Nephron (organoid): ENCODE measurements around the gene KIAA0232.

Source experiments
- H3K27ac Mint-ChIP-seq, 3 experiments: 2 replicates each; pipeline ENCODE4 v1.8.0; 2020; ENCODE audit warnings: mixed read lengths in 3 of 3, mild to moderate bottlenecking in 2 of 3, moderate library complexity in 1 of 3
- H3K27me3 Mint-ChIP-seq: 2 replicates; pipeline ENCODE4 v1.8.0; 2021; ENCODE audit warnings: low read depth, mild to moderate bottlenecking, moderate library complexity, mixed read lengths
- H3K36me3 Mint-ChIP-seq: 2 replicates; pipeline ENCODE4 v1.8.0; 2020; ENCODE audit warnings: low read depth, mixed read lengths
- H3K4me1 Mint-ChIP-seq: 2 replicates; pipeline ENCODE4 v1.8.0; 2020; ENCODE audit warnings: mixed read lengths
- H3K4me3 Mint-ChIP-seq, 3 experiments: 2 replicates each; pipeline ENCODE4 v1.8.0; 2020; ENCODE audit warnings: mild to moderate bottlenecking in 3 of 3, mixed read lengths in 3 of 3, moderate library complexity in 2 of 3
- H3K9me3 Mint-ChIP-seq: 2 replicates; pipeline ENCODE4 v1.8.0; 2020; ENCODE audit warnings: mixed read lengths
- CTCF ChIP-seq, 3 experiments: fragments of 200-600 bp; sonication (generic); IDR thresholded peaks; one replicate each; pipeline ENCODE4 v1.5.0; 2021; ENCODE audit warnings: antibody characterized with exemption in 3 of 3; ENCODE audit not compliant: unreplicated experiment in 3 of 3

Gene KIAA0232

GRCh38 chr4:6803246-6803645 is 20.7 kb downstream of the KIAA0232 start:
- no peaks in the 10 kb centered on the region for H3K27me3 Mint-ChIP-seq
- H3K27ac Mint-ChIP-seq: no peak overlapping the region
- H3K4me1 Mint-ChIP-seq: no peaks in the 10 kb centered on the region
- no peak for TF ChIP-seq CTCF (IDR thresholded peaks at IDR 0.05; ENCODE audit: unreplicated experiment in 3 of 3)
- no peak overlapping the region for H3K4me3 Mint-ChIP-seq
- H3K36me3 Mint-ChIP-seq: peaks cover 13% of the 10 kb centered on the region
- no peaks in the 10 kb centered on the region for H3K9me3 Mint-ChIP-seq

- Mint-ChIP-seq H3K27me3 (no peaks in the 10 kb centered on the region), H3K36me3 (peaks cover 18% of the 10 kb centered on the region), H3K9me3 (no peaks in the 10 kb centered on the region), H3K27ac (no peak overlapping the region), H3K4me1 (no peaks in the 10 kb centered on the region), H3K4me3 (no peak overlapping the region)
- no peak for TF ChIP-seq CTCF (IDR thresholded peaks at IDR 0.05; ENCODE audit: unreplicated experiment in 3 of 3)
Measured at GRCh38 chr4:6804082-6804752, 21.7 kb downstream of the KIAA0232 start.

- H3K27me3 Mint-ChIP-seq: no peaks in the 10 kb centered on the region
- no peaks in the 10 kb centered on the region for H3K4me1 Mint-ChIP-seq
- no peak for TF ChIP-seq CTCF (IDR thresholded peaks at IDR 0.05; ENCODE audit: unreplicated experiment in 3 of 3)
- H3K27ac Mint-ChIP-seq: no peak overlapping the region
- peaks cover 39% of the 10 kb centered on the region for H3K36me3 Mint-ChIP-seq
- H3K9me3 Mint-ChIP-seq: no peaks in the 10 kb centered on the region
- no peak overlapping the region for H3K4me3 Mint-ChIP-seq
Measured at GRCh38 chr4:6806924-6807626, 24.5 kb downstream of the KIAA0232 start.

GRCh38 chr4:6808259-6808658 is 25.7 kb downstream of the KIAA0232 start:
- H3K9me3 Mint-ChIP-seq: no peaks in the 10 kb centered on the region
- no peak overlapping the region for H3K4me3 Mint-ChIP-seq
- H3K27ac Mint-ChIP-seq: no peak overlapping the region
- H3K27me3 Mint-ChIP-seq: no peaks in the 10 kb centered on the region
- no peaks in the 10 kb centered on the region for H3K4me1 Mint-ChIP-seq
- TF ChIP-seq CTCF (IDR thresholded peaks at IDR 0.05; ENCODE audit: unreplicated experiment in 3 of 3): no peak
- peaks cover 37% of the 10 kb centered on the region for H3K36me3 Mint-ChIP-seq

- H3K27ac Mint-ChIP-seq: no peak overlapping the region
- peaks cover 59% of the 10 kb centered on the region for H3K36me3 Mint-ChIP-seq
- H3K4me1 Mint-ChIP-seq: no peaks in the 10 kb centered on the region
- no peak overlapping the region for H3K4me3 Mint-ChIP-seq
- H3K27me3 Mint-ChIP-seq: no peaks in the 10 kb centered on the region
- H3K9me3 Mint-ChIP-seq: peaks cover 4% of the 10 kb centered on the region
- no peak for TF ChIP-seq CTCF (IDR thresholded peaks at IDR 0.05; ENCODE audit: unreplicated experiment in 3 of 3)
Measured at GRCh38 chr4:6811165-6811564, 28.6 kb downstream of the KIAA0232 start.

GRCh38 chr4:6812766-6813165 is 30.2 kb downstream of the KIAA0232 start:
- TF ChIP-seq CTCF (IDR thresholded peaks at IDR 0.05; ENCODE audit: unreplicated experiment in 3 of 3): no peak
- no peaks in the 10 kb centered on the region for H3K27me3 Mint-ChIP-seq
- no peaks in the 10 kb centered on the region for H3K4me1 Mint-ChIP-seq
- H3K36me3 Mint-ChIP-seq: peaks cover 75% of the 10 kb centered on the region
- H3K27ac Mint-ChIP-seq: no peak overlapping the region
- H3K4me3 Mint-ChIP-seq: no peak overlapping the region
- peaks cover 15% of the 10 kb centered on the region for H3K9me3 Mint-ChIP-seq
